OCI-LY7 (cell line): Measurements from ENCODE around the gene EPHA6.

ENCODE experiments used
- EZH2phosphoT487 ChIP-seq: fragments of 200-600 bp; sonication (generic); IDR thresholded peaks from 2 replicates; pipeline ENCODE4 v1.6.1; 2018; ENCODE audit warnings: low read depth, borderline replicate concordance, mild to moderate bottlenecking, mixed run types, antibody characterized with exemption, low read length, moderate library complexity, mixed read lengths
- TF ChIP-seq, protein P1 (sequence below): fragments of 200-600 bp; sonication (generic); conservative IDR thresholded peaks from 2 replicates; pipeline ENCODE4 v1.5.1; 2014; ENCODE audit warnings: mild to moderate bottlenecking, antibody characterized with exemption, low read length, moderate library complexity, mixed read lengths

GRCh38 chr3:96796101-96796500 lies 18.3 kb upstream of the EPHA6 start:
- TF ChIP-seq, protein P1, sequence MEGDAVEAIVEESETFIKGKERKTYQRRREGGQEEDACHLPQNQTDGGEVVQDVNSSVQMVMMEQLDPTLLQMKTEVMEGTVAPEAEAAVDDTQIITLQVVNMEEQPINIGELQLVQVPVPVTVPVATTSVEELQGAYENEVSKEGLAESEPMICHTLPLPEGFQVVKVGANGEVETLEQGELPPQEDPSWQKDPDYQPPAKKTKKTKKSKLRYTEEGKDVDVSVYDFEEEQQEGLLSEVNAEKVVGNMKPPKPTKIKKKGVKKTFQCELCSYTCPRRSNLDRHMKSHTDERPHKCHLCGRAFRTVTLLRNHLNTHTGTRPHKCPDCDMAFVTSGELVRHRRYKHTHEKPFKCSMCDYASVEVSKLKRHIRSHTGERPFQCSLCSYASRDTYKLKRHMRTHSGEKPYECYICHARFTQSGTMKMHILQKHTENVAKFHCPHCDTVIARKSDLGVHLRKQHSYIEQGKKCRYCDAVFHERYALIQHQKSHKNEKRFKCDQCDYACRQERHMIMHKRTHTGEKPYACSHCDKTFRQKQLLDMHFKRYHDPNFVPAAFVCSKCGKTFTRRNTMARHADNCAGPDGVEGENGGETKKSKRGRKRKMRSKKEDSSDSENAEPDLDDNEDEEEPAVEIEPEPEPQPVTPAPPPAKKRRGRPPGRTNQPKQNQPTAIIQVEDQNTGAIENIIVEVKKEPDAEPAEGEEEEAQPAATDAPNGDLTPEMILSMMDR, result no peak
- TF ChIP-seq EZH2phosphoT487, result no peak
